Kidney epithelial cell (primary cell): ENCODE measurements around the gene SPI1. TPM values are rescaled to one million over a fixed set of nuclear protein-coding genes. Genes with fewer than 3 reads are reported as not detected.

Source experiments
- DNase-seq: peaks from one replicate; pipeline ENCODE4 v3.0.0-alpha.2; 2010; ENCODE audit warnings: low read depth
- H3K27me3 ChIP-seq: 2 replicates; pipeline ENCODE4 v1.6.0; 2011; ENCODE audit warnings: low read length; ENCODE audit not compliant: control insufficient read depth, insufficient read depth
- H3K36me3 ChIP-seq: 2 replicates; pipeline ENCODE4 v1.5.1; 2011; ENCODE audit warnings: low read length; ENCODE audit not compliant: control insufficient read depth, insufficient read depth
- H3K4me3 ChIP-seq: 2 replicates; pipeline ENCODE4 v1.5.1; 2011; ENCODE audit warnings: low read depth, mild to moderate bottlenecking, control low read depth, low read length
- CTCF ChIP-seq: IDR thresholded peaks from 2 replicates; pipeline ENCODE4 v1.5.1; 2011; ENCODE audit warnings: mild to moderate bottlenecking, moderate library complexity, low read length, control low read depth, inconsistent platforms; ENCODE audit not compliant: insufficient read depth, poor library complexity, severe bottlenecking
- total RNA-seq: library from RNA; depleted of rRNA; stranded (reverse); fragments of >200 nt; gene quantifications from 2 replicates; pipeline ENCODE4 v1.2.3, GENCODE V29; 2015

SPI1 gene
- total RNA-seq, 1 donor from 2014 or later: not detected

GRCh38 chr11:47384498-47384897 lies 6.2 kb upstream of the SPI1 start:
- H3K36me3 ChIP-seq: no peaks in the 10 kb centered on the region
- no peak overlapping the region for H3K4me3 ChIP-seq
- H3K27me3 ChIP-seq: peaks cover 4% of the 10 kb centered on the region
- TF ChIP-seq CTCF: no peak
- DNase-seq: no peak

DNA sequence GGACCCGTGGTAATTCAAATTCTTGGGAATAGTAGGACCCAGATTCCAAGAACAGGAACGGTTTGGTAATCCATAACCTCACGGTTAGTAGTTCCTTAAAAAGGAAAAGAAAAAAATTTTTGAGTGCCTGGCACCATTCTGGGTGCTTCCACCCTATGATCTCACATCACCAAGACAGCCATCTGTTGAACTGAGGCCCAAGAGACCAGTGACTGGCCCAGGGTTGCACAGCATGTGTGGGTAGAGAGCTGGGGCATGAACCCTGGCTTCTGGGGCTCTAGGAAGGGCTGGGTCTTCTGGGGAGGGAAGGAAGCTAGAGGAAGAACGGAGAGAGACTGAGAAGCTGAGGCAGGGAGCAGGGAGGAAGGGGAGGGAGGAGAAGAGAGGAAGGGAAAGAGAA lies 4.7 kb upstream of the SPI1 start:
- no peak for DNase-seq
- H3K27me3 ChIP-seq: peaks cover 4% of the 10 kb centered on the region
- TF ChIP-seq CTCF: no peak
- no peaks in the 10 kb centered on the region for H3K36me3 ChIP-seq
- no peak overlapping the region for H3K4me3 ChIP-seq

- no peak for DNase-seq
- no peak overlapping the region for H3K4me3 ChIP-seq
- H3K36me3 ChIP-seq: no peaks in the 10 kb centered on the region
- H3K27me3 ChIP-seq: peaks cover 4% of the 10 kb centered on the region
- no peak for TF ChIP-seq CTCF
Measured at GRCh38 chr11:47380078-47380477, 1.7 kb upstream of the SPI1 start.

- no peak for DNase-seq
- Histone ChIP-seq H3K27me3 (peaks cover 4% of the 10 kb centered on the region), H3K4me3 (no peak overlapping the region), H3K36me3 (no peaks in the 10 kb centered on the region)
- TF ChIP-seq CTCF: no peak
Measured at GRCh38 chr11:47379317-47379716, 970 bp upstream of the SPI1 start.

DNA sequence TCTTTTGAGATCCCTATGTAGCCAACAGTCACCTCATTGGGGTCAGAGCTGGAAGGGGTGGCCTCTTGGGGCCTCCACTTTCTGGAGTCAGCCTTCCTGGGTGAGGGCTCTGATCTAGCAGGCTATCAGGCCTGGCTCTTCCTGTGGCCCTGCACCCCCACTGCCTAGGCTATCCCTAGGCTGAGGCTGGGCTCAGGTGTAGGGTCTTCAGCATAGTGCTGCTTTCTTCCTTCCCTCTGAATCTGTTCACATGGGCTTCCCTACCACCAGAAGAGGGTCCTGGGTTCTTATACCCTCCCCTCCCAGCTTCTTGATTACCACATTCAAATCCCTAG lies 456 bp upstream of the SPI1 start:
- TF ChIP-seq CTCF: no peak
- H3K36me3 ChIP-seq: no peaks in the 10 kb centered on the region

GRCh38 chr11:47377571-47378009 lies 757 bp downstream of the SPI1 start:
- no peak for TF ChIP-seq CTCF
- Histone ChIP-seq H3K36me3 (no peaks in the 10 kb centered on the region), H3K4me3 (no peak overlapping the region), H3K27me3 (no peaks in the 10 kb centered on the region)
- no peak for DNase-seq

More for the DNA sequence above, 456 bp upstream of the SPI1 start:
- DNase-seq: no peak
- Histone ChIP-seq H3K4me3 (no peak overlapping the region), H3K27me3 (peaks cover 4% of the 10 kb centered on the region)
